ENCODE data around the gene ZMYM2.

The ZMYM2 gene

GRCh38 chr13:20044086-20044485 is 85.6 kb downstream of the ZMYM2 start:
- in situ Hi-C loops (cut with MboI; ENCODE audit: low sequenced_read_pairs): no loop called here

DNA sequence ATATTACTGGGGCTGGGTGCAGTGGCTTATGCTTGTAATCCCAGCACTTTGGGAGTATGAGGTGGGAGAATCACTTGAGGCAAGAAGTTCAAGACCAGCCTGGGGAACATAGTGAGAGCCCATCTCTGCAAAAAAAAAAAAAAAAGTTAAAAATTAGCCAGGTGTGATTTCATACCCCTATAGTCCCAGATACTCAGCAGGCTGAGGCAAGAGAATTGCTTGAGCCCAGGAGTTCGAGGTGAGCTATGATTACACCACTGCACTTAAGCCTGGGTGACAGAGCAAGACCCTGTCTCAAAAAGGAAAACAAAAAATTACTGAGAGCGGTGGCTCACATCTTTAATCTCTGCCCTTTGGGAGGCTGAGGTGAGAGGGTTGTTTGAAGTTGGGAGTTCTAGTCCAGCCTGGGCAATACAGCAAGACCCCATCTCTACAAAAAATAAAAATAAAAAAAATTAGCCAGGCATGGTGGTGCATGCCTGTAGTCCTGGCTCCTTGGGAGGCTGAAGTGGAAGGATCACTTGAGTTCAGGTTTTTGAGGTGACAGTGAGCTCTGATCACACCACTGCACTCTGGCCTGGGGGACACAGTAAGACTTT is 87.5 kb downstream of the ZMYM2 start:
- in situ Hi-C loops (cut with MboI; ENCODE audit: low sequenced_read_pairs): no loop called here

DNA sequence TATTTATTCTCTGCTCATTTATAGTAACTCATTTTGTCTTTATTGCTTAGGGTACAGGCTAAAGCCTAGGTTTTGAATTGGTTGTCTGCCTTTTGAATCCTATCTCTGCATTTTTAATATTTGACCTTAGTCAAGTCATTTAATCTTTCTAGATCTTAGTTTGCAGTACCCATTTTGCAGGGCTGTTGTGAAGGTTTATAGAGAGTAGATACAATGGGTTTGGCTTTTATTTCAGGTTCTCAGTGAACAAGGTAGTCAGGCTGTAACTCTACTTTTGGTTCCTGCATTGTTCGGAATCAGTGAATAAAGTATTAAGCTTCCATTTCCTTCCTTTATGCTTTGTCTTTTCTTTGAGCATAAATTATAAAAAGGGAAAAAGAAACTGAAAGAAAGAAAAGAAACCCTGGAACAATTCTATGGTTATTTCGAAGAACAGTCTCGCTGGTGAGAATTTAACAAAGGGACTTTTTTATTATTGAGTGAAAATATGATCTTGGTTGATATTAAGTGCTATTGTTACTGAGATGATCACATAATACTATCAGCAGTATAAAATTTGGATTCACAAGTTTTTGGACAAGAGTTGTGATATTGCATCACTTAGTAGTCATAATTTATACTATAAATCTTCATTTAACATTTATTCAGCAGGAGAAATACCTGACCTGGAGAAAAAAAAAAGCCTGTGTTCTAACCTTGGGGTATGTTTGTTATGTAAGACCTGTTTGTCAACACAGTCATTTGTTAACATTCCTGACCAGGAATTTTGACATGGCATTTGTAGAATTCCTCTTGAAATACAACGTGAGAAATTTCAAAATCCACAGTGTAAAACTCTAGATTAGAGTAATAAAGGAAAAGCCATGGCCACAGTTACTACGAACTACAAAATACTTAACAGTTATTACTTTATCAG is 91.3 kb downstream of the ZMYM2 start:
- in situ Hi-C loops (cut with MboI; ENCODE audit: low sequenced_read_pairs): no loop called here

- in situ Hi-C loops (cut with MboI; ENCODE audit: low sequenced_read_pairs): no loop called here
Observed at GRCh38 chr13:20051366-20051765, 92.8 kb downstream of the ZMYM2 start.

DNA sequence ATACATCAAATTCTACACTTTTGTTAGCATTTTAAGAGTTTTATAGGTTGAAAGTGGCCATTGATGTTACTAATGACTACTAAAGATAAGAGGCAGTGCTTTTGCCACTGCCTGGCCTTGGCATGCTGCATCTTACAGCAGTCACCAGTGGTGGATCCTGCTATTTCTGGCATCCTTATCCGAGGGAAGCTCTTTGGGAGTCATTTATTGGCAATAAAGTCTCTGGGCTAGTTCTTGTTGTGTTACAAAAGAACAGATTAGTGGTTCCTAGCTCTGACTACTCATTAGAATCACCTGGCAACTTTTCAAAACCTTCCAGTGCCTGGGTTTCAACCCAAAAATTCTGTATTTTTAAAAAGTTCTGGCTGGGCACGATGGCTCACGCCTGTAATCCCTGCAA is 94.5 kb downstream of the ZMYM2 start:
- in situ Hi-C loops (cut with MboI; ENCODE audit: low sequenced_read_pairs): no loop called here

GRCh38 chr13:20053891-20054290 is 95.4 kb downstream of the ZMYM2 start:
- in situ Hi-C loops (cut with MboI; ENCODE audit: low sequenced_read_pairs): no loop called here

- in situ Hi-C loops (cut with MboI; ENCODE audit: low sequenced_read_pairs): no loop called here
Observed at GRCh38 chr13:20054586-20054985, 96.1 kb downstream of the ZMYM2 start.

DNA sequence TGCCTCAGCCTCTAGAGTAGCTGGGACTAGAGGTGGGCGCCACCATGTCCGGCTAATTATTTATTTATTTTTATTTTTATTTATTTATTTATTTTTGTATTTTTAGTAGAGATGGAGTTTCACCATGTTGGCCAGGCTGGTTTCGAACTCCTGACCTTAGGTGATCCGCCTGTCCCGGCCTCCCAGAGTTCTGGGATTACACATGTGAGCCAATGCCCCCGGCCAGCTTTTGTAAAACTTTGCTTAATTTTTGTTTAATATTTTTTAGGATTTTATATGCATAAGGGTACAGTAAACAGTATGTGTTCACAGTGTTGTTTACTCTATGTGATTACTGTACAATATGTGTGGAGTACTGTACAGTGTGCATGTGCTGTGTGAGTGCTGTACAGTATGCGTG is 98.7 kb downstream of the ZMYM2 start:
- in situ Hi-C loops (cut with MboI; ENCODE audit: low sequenced_read_pairs): no loop called here

- in situ Hi-C loops (cut with MboI; ENCODE audit: low sequenced_read_pairs): no loop called here
Observed at GRCh38 chr13:20057963-20058362, 99.4 kb downstream of the ZMYM2 start.

GRCh38 chr13:20058476-20058875 is 99.9 kb downstream of the ZMYM2 start:
- in situ Hi-C loops (cut with MboI; ENCODE audit: low sequenced_read_pairs): no loop called here

GRCh38 chr13:20064128-20064527 is 105.6 kb downstream of the ZMYM2 start:
- in situ Hi-C loops (cut with MboI; ENCODE audit: low sequenced_read_pairs): no loop called here

GRCh38 chr13:20065516-20065915 is 107.0 kb downstream of the ZMYM2 start:
- in situ Hi-C loops (cut with MboI; ENCODE audit: low sequenced_read_pairs): no loop called here

DNA sequence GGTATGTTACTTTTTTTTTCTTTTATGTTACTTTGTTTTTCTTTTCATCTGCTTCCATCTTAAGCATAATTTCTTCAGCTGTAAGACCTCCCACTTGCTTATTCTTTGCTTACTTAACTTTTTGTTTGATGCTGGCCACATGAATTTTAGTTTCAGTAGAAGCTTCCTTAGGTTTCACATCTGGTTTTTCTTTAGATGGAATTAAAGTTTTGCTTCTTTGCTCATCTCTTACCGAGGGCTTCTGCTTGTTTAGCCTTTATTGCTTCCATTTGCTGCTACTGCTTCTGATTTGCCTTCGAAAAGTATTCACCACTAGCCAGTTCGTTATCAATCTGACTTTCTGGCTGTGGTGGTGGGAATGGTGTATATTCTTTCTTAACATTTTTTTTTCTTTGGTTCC is 111.4 kb downstream of the ZMYM2 start:
- in situ Hi-C loops (cut with MboI; ENCODE audit: low sequenced_read_pairs): no loop called here

DNA sequence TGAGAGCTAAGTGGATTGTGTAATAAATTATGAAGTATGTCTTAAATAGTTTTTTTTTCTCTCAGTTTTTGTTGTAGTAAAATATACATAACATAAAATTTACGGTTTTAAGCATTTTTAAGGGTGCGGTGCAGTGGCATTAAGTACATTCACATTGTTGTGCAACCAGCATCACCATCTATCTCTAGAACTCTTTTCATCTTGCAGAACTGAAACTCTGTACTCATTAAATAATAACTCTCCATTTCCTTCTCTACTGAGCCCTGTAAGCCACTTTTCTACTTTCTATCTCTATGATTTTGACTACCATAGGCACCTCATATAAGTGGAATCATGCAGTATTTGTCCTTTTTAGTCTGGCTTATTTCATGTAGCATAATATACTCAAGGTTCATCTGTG is 115.2 kb downstream of the ZMYM2 start:
- in situ Hi-C loops (cut with MboI; ENCODE audit: low sequenced_read_pairs): no loop called here

DNA sequence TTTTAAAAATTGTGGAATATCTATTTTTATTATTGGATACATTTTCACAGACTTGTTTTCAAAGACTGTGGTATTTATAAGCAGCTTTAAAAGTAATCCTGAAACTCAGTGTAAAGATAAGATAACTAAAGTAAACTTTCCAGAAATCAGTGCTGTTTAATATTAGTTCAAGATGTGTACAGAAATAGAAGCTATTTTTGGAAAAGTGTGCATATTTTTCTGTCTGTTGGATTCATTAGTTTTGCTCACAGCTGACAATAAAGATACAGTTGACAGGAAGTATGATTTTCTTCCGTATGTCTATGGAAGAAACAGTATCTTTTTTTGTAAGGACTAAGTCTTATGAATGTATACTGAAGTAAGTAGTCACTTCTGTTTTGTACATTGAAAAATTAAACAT is 116.4 kb downstream of the ZMYM2 start:
- in situ Hi-C loops (cut with MboI; ENCODE audit: low sequenced_read_pairs): no loop called here

DNA sequence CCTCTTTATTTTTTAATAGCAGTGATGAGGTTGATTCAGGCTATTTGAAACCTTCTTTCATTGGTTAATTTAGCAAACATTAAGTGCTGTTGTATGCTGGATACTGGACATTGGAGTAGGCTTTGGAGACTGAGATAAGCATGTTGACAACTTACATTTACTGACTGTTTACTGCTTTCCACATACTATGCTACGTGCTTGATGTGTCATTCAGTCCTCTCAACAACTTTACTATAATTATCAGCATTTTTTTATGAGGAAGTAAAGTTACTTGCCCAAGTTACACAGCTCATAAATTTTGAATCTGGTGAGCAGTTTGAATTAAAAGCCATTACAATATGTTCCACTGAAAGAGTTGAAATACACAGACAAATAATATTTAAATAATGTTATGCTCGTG is 118.6 kb downstream of the ZMYM2 start:
- in situ Hi-C loops (cut with MboI; ENCODE audit: low sequenced_read_pairs): no loop called here

DNA sequence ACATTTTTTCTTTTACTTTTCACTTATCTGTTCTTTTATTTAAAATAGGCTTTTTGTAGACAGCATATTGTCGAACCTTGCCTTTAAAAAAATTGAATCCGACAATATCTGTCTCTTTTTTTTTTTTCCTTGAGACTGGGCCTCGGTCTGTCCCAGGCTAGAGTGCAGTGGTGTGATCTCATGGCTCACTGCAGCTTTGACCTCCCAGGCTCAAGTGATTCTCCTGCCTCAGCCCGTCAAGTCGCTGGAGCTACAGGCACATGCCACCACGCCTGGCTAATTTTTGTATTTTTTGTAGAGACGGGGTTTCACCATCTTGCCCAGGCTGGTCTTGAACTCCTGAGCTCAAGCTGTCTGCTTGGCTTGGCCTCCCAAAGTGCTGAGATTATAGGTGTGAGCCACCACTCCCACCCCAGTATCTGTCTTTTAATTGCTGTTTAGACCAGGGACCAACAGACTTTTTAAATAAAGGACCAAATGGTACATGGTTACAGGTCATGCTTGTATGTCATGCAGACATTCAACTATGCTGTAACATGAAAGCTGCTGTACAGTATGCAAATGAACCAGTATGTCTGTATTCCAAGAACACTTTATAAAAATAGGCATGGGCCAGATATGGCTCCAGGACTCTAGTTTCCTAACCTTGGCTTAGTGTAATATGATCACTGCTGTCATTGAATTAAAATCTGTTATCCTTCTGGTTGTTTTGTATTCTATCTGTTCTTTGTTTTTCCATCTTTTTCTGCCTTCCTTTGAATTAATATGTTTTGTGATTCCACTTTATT is 122.0 kb downstream of the ZMYM2 start:
- in situ Hi-C loops (cut with MboI; ENCODE audit: low sequenced_read_pairs): no loop called here

DNA sequence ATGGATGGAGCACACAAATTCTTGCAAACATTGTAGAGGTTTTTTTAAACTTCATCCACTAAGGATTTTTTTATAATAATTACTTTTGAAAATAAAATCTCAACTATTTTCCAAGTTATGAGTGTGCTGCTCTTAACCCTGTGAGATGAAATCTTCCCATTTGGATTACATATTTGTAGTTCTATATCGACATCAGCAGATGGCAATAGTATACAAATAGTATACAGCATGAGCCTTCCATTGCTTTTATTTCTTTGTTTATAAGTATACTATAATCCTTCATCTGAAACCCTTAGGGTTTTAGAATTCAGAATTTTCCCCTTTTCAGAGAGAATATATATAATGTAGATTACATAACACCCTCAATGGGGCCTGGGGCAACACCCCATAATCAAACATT is 131.8 kb downstream of the ZMYM2 start:
- in situ Hi-C loops (cut with MboI; ENCODE audit: low sequenced_read_pairs): loop anchor here (10.0 kb wide), 1 partner anchor 74 kb away; the partner anchor contains the start of gene GJA3

GRCh38 chr13:20093951-20094350 is 135.4 kb downstream of the ZMYM2 start:
- in situ Hi-C loops (cut with MboI; ENCODE audit: low sequenced_read_pairs): loop anchor here (10.0 kb wide), 1 partner anchor 71 kb away; the partner anchor contains the start of gene GJA3

- in situ Hi-C loops (cut with MboI; ENCODE audit: low sequenced_read_pairs): loop anchor here (10.0 kb wide), 1 partner anchor 65 kb away; the partner anchor contains the start of gene GJA3
Observed at GRCh38 chr13:20099319-20099718, 140.8 kb downstream of the ZMYM2 start.

Data from HL-60/S4 (cell line).